Measurements from ENCODE around the gene MST1R. TPM values are rescaled to one million over a fixed set of nuclear protein-coding genes. Genes with fewer than 3 reads are reported as not detected.

MST1R gene
- polyA plus RNA-seq, 2 of the 4 experiments (the other 2 are of a cell fraction), result 5.9 to 7.5 TPM

- Histone ChIP-seq H3K4me3 (no peak overlapping the region), H3K4me2 (no peak overlapping the region), H3K27ac (no peak overlapping the region), H3K4me1 (peaks cover 16% of the 10 kb centered on the region), H3K9me3 (no peaks in the 10 kb centered on the region)
- DNase-seq (ENCODE audit: low read depth in 1 of 2, low spot score in 1 of 2), result no peak
- FAIRE-seq, result no peak
- WGBS (ENCODE audit: missing lambda C conversion rate), result 94% methylated on average over 3 of the region's 9 CpGs
- POLR2A ChIA-PET, result no interaction called here
- TF ChIP-seq POLR2AphosphoS2 (conservative IDR thresholded peaks at IDR 0.05; ENCODE audit: low read length) (no peak), HMGXB4 (CRISPR knock-in tag; IDR thresholded peaks at IDR 0.05; ENCODE audit: borderline replicate concordance) (no peak), E2F6 (IDR thresholded peaks at IDR 0.05; ENCODE audit: borderline replicate concordance, low read depth) (no peak), FOSB (CRISPR knock-in tag; IDR thresholded peaks at IDR 0.05) (no peak)
- no peak for ATAC-seq
- CTCF ChIA-PET, result interaction anchor here (1.0 to 2.5 kb wide), 4 partner anchors 9 to 93 kb away, joined by 3 to 7 read pairs (median 5); partner anchors contain the start of gene INKA1
Observed at GRCh38 chr3:49895791-49896190, 7.9 kb downstream of the MST1R start.

GRCh38 chr3:49889296-49889695 lies 14.4 kb downstream of the MST1R start:
- POLR2A ChIA-PET, result no interaction called here
- H3K27ac ChIP-seq, result no peak overlapping the region
- FAIRE-seq (no peak), DNase-seq (ENCODE audit: low read depth in 1 of 2, low spot score in 1 of 2) (no peak), ATAC-seq (no peak)
- H3K4me2 ChIP-seq, result no peak overlapping the region
- 87% methylated on average over 10 of the region's 10 CpGs for WGBS (ENCODE audit: missing lambda C conversion rate)
- H3K4me1 ChIP-seq, result no peaks in the 10 kb centered on the region
- no peaks in the 10 kb centered on the region for H3K9me3 ChIP-seq
- TF ChIP-seq NPAS2 (CRISPR knock-in tag; IDR thresholded peaks at IDR 0.05; ENCODE audit: borderline replicate concordance) (no peak), ZFP36 (IDR thresholded peaks at IDR 0.05; ENCODE audit: borderline replicate concordance, partially characterized antibody) (no peak), TP53 (CRISPR knock-in tag; IDR thresholded peaks at IDR 0.05) (no peak), EHF (CRISPR knock-in tag; IDR thresholded peaks at IDR 0.05) (no peak), ZNF302 (CRISPR knock-in tag; IDR thresholded peaks at IDR 0.05) (no peak), REST (IDR thresholded peaks at IDR 0.05) (no peak), POLR2AphosphoS2 (conservative IDR thresholded peaks at IDR 0.05; ENCODE audit: low read length) (no peak), TFCP2L1 (CRISPR knock-in tag; IDR thresholded peaks at IDR 0.05) (no peak), RFX5 (IDR thresholded peaks at IDR 0.05) (no peak), EP300 (IDR thresholded peaks at IDR 0.05) (no peak), ATOH8 (CRISPR knock-in tag; IDR thresholded peaks at IDR 0.05; ENCODE audit: low read depth) (no peak), ZSCAN20 (CRISPR knock-in tag; IDR thresholded peaks at IDR 0.05) (no peak), CHD4 (IDR thresholded peaks at IDR 0.05; ENCODE audit: borderline replicate concordance) (no peak), HOXA7 (CRISPR knock-in tag; IDR thresholded peaks at IDR 0.05) (no peak), HOXB5 (CRISPR knock-in tag; IDR thresholded peaks at IDR 0.05) (no peak), ZC3H11A (IDR thresholded peaks at IDR 0.05) (no peak), EHMT2 (IDR thresholded peaks at IDR 0.05; ENCODE audit: low read depth) (no peak), CHD2 (IDR thresholded peaks at IDR 0.05; ENCODE audit: low read length, partially characterized antibody) (no peak)
- no peak overlapping the region for H3K4me3 ChIP-seq
- CTCF ChIA-PET, result interaction anchor here (1.0 kb wide), 1 partner anchor 11 kb away, joined by 3 read pairs; no protein-coding TSS in a partner anchor
